HS-5 (cell line): ENCODE data around the gene GINS1.

Experiments used
- DNase-seq: peaks from one replicate; pipeline ENCODE4 v3.0.0-alpha.2; 2012; ENCODE audit warnings: low read depth

GINS1 gene

DNA sequence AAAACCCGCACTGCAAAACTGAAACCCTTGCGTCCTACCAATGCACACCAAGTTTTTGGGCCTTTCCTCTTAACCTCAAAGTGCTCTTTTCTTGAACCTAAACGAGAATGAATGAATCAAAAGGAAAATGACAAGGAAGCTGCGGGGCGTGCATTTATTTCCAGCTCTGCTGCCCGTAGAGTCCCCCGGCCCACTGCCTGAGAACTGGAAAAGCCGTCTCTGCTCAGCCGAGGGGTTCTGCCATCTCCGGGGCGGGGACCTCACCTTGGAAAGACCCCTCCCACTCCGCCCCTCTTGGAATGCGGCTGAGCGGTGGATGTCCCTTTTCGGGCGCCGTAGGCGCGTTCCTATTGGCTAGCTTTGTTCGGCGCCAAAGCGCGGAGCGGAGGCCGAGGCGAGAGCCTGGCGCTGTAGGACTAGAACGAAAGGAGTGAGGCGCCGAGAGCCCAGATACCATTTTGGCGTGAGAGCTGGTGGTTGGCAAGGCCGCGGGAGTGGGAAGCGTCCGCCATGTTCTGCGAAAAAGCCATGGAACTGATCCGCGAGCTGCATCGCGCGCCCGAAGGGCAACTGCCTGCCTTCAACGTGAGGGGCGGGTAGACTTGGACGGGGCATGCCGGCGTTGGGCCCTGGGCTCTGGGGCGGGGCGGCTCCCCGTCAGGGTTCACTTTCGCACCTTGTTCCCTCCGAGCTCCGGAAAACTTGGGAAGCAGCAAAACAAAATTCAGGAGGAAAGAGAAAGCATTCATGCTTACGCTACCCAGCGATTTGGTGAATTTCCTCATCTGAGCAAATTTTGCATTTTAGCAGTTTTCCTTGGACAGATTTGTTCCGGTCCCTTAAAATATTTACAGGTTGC lies at the start of gene GINS1:
Gene GINS1, plus strand, starts transcription at position 363 of the 859 bp plus-strand sequence. Its CDS starts 148 bp downstream, at position 511.
- peak; percentile 80 for DNase-seq

DNA sequence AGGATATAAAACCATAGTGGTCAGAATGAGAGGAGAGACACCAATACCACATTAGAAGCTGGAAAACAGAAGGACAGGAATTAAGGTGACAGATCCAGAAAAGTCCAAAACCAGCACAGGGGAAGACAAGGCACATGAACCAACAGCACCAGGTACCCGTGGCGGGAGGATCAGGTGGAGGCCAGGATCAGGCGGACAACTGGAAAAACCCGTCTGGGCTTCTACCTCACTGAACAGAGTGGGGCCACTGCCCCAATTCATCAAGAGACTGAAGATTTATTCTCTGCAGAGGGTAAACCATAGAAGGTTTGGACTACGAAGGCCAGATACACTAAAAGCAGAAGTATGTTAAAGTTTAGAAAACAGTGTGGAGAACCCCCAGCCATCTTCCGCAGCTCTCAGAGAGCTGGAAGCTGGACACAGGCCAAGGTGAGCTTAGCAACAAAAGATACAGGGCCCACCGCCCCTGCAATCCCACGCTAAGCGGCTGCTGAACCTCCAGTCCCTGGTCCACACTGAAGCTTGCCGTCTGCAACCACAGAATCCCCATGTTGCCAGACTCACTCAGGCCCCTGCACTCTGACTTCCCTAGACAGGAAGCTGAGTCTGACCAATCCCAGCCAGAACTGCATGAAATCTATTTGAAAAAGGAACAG lies 46.7 kb upstream of the GINS1 start:
- no peak for DNase-seq

DNA sequence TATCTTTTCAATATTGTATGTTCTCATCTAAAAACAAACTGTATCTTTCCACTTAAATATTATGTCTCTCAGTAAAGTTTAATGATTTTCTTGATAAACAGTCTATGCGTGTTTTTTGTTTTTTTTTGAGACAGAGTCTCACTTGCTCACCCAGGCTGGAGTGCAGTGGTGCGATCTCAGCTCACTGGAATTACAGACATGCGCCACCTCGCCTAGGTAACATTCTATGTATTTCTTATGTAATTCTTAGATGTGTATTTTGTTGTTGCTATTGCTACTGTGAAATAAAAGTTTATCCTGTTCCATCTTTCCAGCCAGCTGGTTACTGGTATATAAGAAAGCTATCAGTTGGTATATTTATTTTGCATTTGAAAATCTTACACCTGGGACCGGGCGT lies 46.2 kb upstream of the GINS1 start:
- DNase-seq = peak; percentile 32

DNA sequence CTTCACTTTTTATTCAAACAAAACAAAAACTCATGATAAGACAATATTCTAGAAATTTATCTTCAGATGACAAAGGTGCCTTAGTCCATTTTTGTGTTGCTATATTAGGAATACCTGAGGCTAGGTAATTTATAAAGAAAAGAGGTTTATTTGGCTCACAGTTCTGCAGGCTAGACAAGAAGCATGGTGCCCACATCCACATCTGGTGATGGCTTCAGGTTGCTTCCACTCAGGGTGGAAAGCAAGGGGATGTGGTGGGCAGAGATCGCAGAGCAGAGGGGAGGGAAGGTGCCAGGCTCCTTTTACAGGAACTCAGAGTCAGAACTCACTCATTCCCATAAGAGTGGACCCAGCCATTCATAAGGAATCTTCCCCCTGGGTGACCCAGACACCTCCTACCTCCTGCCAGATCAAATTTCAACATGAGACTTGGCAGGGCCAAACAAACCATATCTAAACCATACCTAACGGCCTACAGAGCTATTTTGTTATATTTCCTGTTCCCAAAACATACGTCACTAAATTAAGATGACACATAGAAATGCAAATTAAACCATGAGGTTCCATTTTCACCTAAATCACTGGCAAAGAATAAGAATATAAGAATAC lies 43.2 kb upstream of the GINS1 start:
- no peak for DNase-seq

DNA sequence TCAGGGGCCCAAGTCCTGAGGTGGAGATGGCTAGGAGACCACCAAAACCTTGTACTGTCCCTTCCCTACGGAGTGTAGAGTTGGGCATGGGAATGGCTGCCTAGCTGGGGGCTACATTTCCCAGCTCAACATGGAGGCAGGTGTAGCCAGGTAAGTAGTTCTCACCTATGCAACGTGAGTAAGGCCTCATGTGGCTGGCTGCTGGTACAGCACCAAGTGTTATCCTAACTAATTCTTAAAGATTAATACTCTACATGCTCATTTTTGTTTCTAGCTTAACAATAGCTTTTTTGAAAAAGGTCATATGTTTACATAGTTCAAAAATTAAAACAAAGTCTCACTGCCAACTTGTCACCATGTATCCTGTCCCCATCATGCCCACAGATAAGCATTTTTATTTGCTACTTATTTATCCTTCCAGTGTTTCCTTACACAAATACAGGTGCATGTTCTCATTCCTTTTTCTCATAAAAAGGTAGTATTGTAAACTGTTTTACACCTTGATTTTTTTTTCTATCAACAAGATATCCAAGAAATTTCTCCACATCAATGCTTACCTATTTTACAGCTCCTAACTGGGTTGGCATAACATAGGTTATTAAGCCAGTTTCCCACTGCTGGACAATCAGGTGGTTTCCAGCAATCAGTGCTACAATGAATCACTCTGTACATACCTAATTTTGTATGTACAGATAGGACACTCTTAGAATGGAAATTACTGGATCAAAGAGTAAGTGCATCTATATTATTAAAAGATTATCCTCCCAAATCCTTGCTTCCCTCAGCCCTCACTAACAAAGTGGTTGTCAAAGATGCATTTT lies 42.4 kb upstream of the GINS1 start:
- no peak for DNase-seq

DNA sequence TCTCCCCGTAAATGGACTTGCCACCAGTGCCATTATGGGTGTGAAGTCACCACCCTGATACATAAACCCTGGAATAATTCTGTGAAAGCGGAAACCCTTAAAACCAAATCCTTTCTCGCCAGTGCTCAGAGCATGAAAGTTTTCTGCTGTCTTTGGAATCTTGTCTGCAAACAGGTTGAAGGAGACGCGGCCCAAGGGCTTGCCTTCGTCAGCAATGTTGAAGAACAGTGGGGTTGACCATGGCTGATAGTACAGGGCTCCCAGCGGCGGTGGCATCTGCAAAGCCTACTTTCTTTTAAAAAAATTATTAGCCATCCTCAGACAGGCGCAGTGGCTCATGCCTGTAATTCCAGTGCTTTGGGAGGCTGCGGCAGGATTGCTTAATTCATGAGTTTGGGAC lies 38.9 kb upstream of the GINS1 start:
- no peak for DNase-seq

DNA sequence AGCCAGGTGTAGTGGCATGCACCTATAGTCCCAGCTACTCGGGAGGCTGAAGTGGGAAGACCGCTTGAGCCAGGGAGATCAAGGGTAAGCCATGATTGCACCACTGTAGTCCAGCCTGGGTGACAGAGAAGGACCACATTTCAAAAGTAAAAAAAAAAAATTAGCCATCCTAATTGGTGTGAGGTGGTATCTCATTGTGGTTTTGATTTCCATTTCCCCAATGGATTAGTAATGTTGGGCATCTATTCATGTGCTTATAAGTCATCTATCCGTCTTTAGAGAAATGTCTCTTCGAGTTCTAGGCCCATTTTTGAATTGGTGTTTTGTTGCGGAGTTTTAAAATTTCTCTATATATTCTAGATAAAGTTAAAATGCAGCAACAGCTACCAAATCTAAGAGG lies 38.5 kb upstream of the GINS1 start:
- DNase-seq = no peak

DNA sequence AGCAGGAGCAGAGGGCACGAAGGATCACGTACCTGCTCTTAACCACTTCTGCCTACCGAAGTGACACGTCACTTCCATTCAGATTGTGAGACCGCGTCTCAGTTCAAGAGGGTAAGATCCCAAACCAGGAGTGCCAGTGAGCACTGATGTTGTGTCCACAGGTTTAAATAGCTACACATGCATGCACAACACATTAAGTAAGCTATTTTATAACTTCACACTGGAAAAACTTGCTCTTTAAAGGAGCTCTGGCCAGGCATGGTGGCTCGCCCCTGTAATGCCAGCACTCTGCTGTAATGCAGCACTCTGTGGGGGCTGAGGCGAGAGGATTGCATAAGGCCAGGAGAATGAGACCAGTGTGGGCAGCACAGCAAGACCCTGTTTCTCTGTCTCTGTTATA lies 37.9 kb upstream of the GINS1 start:
- no peak for DNase-seq

DNA sequence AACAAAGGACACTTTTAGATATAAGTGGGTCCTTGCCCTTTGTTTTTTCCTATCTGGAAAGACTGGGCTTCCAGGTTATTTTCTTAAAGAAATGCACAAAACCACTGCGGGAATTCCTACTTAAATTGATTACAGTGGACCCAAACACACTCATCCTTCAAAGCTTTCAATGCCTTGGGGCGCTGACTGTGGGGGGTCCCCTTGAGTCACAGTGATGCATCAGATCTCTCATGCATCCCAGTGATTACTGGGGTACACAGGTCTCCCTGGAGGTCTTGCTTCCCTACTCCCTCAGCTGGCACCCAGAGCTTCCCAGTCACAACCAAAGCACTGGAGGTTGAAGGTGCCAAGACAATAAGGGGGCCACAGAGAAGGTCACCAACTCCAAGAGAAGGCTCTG lies 37.5 kb upstream of the GINS1 start:
- no peak for DNase-seq

DNA sequence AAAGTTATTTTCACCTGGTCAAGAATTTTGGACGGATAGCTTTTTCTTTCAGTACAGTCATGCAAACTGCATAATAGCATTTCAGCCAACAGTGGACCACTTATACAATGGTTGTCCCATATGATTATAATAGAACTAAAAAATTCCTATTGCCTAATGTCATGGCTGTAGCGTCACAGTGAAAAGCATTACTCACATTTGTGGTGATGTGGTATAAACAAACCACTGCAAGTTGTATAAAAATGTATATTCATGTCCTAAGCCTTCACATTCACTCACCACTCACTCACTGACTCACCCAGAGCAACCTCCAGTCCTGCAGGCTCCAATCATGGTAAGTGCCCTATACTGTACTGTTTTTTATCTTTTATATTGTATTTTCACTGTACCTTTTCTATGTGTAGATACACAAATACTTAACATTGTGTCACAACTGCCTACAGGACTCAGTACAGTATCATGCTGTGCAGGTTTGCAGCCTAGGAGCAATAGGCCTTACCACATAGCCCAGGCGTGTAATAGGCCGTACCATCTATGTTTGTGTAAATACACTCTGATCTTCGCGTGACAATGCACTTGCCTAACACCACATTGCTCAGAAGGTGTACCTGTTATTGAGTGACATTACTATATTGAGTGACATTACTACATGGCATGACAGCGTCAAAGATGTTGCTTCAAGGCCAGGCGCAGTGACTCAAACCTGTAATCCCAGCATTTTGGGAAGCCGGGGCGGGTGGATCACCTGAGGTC lies 34.7 kb upstream of the GINS1 start:
- DNase-seq = peak; percentile 92

DNA sequence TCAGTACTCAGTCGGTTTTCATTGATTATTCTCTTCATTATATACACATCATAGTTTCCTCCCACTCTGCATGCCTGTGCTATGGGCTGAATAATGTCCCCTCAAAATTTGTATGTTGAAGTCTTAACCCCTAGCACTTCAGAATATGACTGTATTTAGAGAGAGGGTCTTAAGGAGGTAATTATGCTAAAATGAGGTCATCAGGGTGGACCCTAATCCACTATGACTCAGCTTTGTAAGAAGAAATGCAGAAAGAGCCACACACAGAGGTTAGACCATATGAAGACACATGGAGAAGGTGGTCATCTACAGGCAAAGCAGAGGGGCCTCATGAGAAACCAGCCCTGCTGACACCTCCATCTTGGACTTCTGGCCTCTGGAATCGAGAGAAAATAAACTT lies 32.6 kb upstream of the GINS1 start:
- DNase-seq = no peak

DNA sequence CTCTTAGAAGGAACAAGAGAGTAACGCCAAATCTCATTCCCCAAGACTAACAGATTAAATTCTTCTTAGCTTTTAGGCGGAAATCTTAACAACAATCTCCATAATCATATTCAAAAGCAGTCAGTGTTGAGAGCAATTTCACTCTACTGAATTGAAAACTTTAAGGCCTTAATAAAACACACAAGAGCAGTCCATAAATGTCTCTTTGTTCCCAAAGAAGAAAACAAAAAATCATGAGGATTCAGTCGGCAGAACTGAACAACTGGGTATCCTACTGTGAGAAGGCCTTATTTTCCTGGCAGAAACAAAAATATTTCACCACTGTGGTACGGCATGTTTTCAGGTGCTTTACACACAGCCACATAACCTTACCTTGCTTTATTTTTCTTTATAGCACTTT lies 31.2 kb upstream of the GINS1 start:
- no peak for DNase-seq

DNA sequence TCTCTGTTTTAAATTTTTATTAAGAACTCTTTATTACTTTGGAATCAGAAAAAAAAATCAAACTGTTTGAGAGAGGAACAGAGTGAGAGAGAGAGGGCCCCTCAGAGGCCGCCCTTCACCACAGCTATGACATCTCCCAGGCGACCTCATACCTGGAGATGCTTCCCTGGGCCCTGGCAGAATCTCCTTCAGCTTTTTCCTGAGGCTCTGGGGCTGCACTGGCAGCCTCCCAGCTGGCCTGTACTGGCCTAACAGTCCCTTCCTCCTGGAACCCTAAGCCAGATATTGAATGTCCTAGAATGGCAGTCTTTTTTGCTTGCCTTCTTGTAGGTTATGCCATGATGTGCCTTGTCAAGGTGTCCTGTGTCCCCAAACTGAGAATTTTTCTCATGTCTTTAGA lies 30.6 kb upstream of the GINS1 start:
- DNase-seq = no peak

DNA sequence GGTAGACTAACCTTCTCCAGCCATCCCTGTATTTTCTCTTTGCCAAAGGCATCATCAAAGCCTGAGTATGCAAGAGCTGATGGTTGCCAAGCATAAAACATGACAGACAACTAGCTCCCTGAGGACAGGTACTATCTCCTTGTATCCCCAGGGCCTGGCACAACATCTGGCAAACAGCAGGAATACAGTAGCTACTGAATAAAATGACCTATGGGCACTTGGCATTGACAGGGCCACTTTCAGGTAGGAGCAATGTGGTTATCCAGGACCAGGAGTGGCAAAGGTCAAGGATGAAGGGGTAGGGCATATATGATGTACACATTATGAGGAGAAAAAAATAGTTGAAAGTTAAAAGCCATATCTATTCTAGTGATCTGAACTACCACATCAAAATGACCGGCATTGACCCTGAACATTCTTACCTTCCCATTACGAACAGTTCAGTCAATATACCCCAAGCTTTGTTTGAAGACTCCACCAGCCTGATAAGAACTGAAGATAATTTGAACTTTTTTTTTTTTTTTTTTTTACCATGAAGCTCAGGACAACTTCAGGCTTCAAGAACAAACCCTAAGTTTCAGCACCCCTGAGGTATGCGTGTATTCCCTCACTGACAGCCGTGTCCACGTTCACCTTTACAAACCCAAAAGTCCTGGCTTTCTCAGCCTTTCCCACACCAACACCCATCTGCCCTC lies 29.1 kb upstream of the GINS1 start:
- DNase-seq = no peak

DNA sequence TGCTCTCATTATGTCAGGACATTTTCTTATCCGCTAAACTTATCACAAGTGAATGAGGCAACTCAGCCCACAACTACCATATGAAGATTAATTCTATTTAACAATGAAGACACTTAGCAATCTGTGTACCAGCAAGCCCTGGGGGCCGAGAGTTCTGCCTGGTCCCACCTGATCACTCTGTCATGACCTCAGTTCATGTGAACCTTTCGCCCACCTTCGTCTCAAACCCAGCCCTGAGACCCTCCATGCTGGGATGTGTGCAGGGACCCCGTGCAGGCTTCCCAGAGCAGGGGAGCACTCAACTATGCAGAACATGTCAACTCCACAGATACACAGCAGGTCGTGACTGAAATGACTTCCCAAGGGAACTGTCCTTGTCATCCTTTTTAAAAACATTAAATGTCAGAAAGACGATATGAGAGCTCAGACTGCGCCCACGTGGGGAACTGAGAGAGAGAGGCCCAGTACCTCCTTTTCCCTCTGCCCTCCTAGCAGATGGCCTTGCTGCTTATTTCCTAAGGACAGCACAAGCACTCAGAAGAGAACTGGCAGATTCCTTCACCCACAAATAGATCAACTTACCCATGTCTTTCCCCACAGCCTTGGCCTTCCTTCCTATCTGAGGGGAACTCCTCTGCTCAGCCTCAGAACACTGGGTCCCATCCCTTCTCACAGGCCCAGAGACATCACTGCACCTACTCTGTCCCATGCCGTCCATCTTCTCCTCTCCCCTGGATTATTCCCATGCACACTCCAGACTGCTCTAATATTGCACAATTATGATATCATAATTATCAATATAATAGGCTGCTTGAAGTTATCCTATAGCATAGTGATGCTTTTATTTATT lies 28.4 kb upstream of the GINS1 start:
- no peak for DNase-seq

DNA sequence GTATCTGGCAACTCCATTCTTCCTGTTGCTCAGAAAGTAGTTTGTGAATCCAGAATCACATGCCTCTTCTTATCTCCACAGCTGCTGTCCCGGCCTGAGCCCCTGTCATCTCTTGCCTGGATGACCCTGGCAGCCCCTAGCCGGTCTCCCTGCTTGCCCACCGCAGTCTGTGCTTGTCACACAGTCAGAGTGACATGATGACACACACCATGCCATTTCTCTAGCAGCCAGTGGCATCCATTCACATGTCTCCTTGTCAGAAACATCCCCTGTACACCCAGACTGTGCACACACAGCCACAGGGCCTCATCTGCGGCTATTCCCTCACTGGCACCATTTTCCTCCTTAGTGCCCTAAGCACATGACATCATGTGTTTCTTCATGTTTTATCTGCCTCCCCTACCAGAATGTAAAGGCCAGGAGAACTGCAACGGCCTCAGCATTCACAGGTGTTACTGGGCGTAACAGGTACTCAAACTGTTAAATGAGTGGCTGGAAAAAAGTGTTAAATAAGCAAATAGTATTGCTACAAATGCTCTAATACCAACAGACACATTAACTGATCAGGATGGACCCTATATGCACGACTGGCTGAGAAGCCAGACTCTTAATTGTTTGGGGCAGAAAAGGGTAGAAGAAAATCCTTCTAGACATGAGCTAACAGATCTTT lies 26.4 kb upstream of the GINS1 start:
- DNase-seq = no peak

DNA sequence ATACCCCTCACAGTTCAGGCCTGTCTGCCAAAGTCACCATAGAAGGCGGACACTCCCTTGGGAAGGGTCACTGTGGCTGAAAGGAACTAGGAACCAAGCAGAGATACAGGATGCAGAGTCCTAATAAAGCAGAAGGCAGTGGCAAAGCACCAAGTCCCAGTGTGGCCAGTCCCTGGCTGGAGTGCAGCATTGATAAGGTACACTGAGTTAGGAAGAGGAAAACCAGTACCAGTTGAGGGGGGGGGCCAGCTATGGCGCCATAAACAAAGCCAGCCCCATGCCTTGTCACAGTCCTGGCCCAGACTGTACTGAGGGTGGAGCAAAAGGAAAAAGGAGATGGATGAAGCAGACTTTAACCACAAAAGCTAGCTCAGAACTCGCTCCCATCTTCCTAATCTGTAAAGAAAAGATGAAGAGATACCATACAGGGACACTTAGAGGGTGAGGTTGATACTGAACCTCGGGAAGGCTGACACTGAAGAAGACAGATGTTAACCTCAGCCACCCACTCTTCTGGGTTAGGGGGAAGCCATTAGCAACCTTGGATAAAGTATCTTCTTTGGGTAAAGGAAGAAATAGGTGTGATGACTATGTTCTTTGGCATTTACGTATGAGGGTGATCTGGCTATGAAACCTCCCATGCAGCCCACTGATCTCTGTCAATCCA lies 24.6 kb upstream of the GINS1 start:
- no peak for DNase-seq

DNA sequence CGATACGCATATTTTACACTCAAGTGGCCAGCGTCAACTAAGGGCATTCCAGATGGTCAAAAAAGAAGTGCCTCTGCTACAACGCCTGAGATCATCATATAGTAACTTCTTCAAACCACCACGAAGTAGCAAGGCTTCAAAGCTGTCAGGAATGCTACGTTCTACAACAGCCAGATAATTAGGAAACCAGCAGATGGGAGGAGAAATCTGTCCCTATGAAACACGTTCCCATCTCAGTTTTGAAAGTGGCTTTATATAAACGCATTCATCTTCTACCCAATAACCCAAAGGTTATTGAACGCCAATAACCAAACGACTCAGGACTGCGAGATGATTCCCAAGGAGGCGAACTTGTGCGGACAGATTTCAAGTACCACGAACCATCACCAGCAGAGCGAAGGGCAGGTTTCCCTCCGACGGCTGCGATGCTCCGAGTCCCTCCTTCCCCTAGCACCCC lies 18.0 kb upstream of the GINS1 start:
- DNase-seq = no peak
